Colonic mucosa (tissue), 4 donors: ENCODE results near the gene RAB10. TPM values are rescaled to one million over a fixed set of nuclear protein-coding genes. Genes with fewer than 3 reads are reported as not detected.

Experiments
- DNase-seq: peaks from one replicate; pipeline ENCODE4 v3.0.0-alpha.2; 2020
- H3K27ac ChIP-seq: fragments of 200-600 bp; one replicate; pipeline ENCODE4 v1.8.0; 2021
- H3K27me3 ChIP-seq: fragments of 200-600 bp; one replicate; pipeline ENCODE4 v1.8.0; 2021
- H3K36me3 ChIP-seq: fragments of 200-600 bp; one replicate; pipeline ENCODE4 v1.8.0; 2021
- H3K4me1 ChIP-seq: fragments of 200-600 bp; one replicate; pipeline ENCODE4 v1.8.0; 2021; ENCODE audit warnings: mild to moderate bottlenecking
- H3K4me3 ChIP-seq: fragments of 200-600 bp; one replicate; pipeline ENCODE4 v1.8.0; 2021
- H3K9ac ChIP-seq, 2 donors: one replicate each; pipeline ENCODE4 v1.7.0; 2013; ENCODE audit warnings: control low read depth in 2 of 2, low read depth in 2 of 2, low read length in 2 of 2
- H3K9me3 ChIP-seq: fragments of 200-600 bp; one replicate; pipeline ENCODE4 v1.8.0; 2021
- CTCF ChIP-seq: fragments of 200-600 bp; IDR thresholded peaks from one replicate; pipeline ENCODE4 v1.8.0; 2022; ENCODE audit warnings: antibody characterized with exemption, mild to moderate bottlenecking
- intact Hi-C: fragments of 100-400 bp; cut with DNase I; formaldehyde crosslinking; loops from one replicate; pipeline ENCODE4 v1.14.1; 2022
- total RNA-seq, 2 donors: library from RNA; stranded (reverse); fragmentation: NEBNext Ultra II Directional in 1 of 2; extraction: Animal tissue kit (Norgen Biotek cat#: 25700) in 1 of 2; gene quantifications; one replicate each; pipeline ENCODE4 v1.2.1, GENCODE V29; 2021
- donor health status: healthy.
- donor health status: DM: no; HTN: no; CAD: no.
- donor health status: DM: no; HTN: no; CAD: no.

Gene RAB10
- 100 to 1,000 TPM; 195 to 206 TPM for total RNA-seq

GRCh38 chr2:26033818-26034636 is at the start of gene RAB10:
RAB10 (plus strand) TSS chr2:26034084; CDS start chr2:26034609, 525 bp downstream.
- no peak for TF ChIP-seq CTCF
- H3K4me3 ChIP-seq = peak within 1 kb of the TSS; percentile 61
- H3K9me3 ChIP-seq = no peaks in the 10 kb centered on the region
- no peaks in the 10 kb centered on the region for H3K36me3 ChIP-seq
- intact Hi-C loops = no loop called here
- peak; percentile 100 for DNase-seq
- H3K27ac ChIP-seq = peak within 1 kb of the TSS; percentile 96
- H3K9ac ChIP-seq = peak within 1 kb of the TSS; percentile 89 to 92
- H3K27me3 ChIP-seq = no peaks in the 10 kb centered on the region
- H3K4me1 ChIP-seq = peaks cover 4% of the 10 kb centered on the region

GRCh38 chr2:25988134-25988533 is 45.8 kb upstream of the RAB10 start:
- no peak overlapping the region for H3K4me3 ChIP-seq
- no peaks in the 10 kb centered on the region for H3K9me3 ChIP-seq
- H3K36me3 ChIP-seq = no peaks in the 10 kb centered on the region
- no peak overlapping the region for H3K9ac ChIP-seq
- H3K27ac ChIP-seq = no peak overlapping the region
- H3K27me3 ChIP-seq = no peaks in the 10 kb centered on the region
- intact Hi-C loops = loop anchor here (2.0 kb wide), 1 partner anchor 157 kb away; no protein-coding TSS in a partner anchor
- no peak for TF ChIP-seq CTCF
- no peaks in the 10 kb centered on the region for H3K4me1 ChIP-seq
- no peak for DNase-seq

GRCh38 chr2:25989154-25989553 is 44.7 kb upstream of the RAB10 start:
- intact Hi-C loops = loop anchor here (2.0 kb wide), 1 partner anchor 156 kb away; no protein-coding TSS in a partner anchor
- Histone ChIP-seq H3K9me3 (no peaks in the 10 kb centered on the region), H3K9ac (no peak overlapping the region), H3K27ac (no peak overlapping the region), H3K27me3 (no peaks in the 10 kb centered on the region), H3K4me3 (no peak overlapping the region), H3K4me1 (no peaks in the 10 kb centered on the region), H3K36me3 (no peaks in the 10 kb centered on the region)
- TF ChIP-seq CTCF = no peak
- no peak for DNase-seq

- Histone ChIP-seq H3K27ac (no peak overlapping the region), H3K4me3 (no peak overlapping the region), H3K4me1 (no peaks in the 10 kb centered on the region), H3K36me3 (no peaks in the 10 kb centered on the region), H3K9ac (no peak overlapping the region), H3K9me3 (no peaks in the 10 kb centered on the region), H3K27me3 (no peaks in the 10 kb centered on the region)
- no peak for TF ChIP-seq CTCF
- DNase-seq = no peak
- intact Hi-C loops = no loop called here
Measured at GRCh38 chr2:25991965-25992364, 41.9 kb upstream of the RAB10 start.

GRCh38 chr2:25992556-25992955 is 41.3 kb upstream of the RAB10 start:
- Histone ChIP-seq H3K27me3 (no peaks in the 10 kb centered on the region), H3K9me3 (no peaks in the 10 kb centered on the region), H3K36me3 (no peaks in the 10 kb centered on the region), H3K27ac (no peak overlapping the region), H3K4me3 (no peak overlapping the region), H3K4me1 (no peaks in the 10 kb centered on the region), H3K9ac (no peak overlapping the region)
- no peak for TF ChIP-seq CTCF
- DNase-seq = no peak
- intact Hi-C loops = no loop called here
